Fibroblast of lung (primary cell): Measurements from ENCODE around the gene PPFIA2. TPM values are rescaled to one million over a fixed set of nuclear protein-coding genes. Genes with fewer than 3 reads are reported as not detected.

Experiments used
- DNase-seq, 2 donors: peaks; one replicate each; pipeline versions ENCODE4 v3.0.0 to v3.0.0-alpha.2; 2010; ENCODE audit warnings: low read depth in 2 of 2
- H2AFZ ChIP-seq: 2 replicates; pipeline ENCODE4 v1.5.1; 2012; ENCODE audit warnings: low read length, control low read depth, inconsistent platforms
- H3K27ac ChIP-seq: 2 replicates; pipeline ENCODE4 v1.5.1; 2011; ENCODE audit warnings: low read length, control low read depth; ENCODE audit not compliant: insufficient read depth
- H3K27me3 ChIP-seq: 2 replicates; pipeline ENCODE4 v1.5.1; 2011; ENCODE audit warnings: mild to moderate bottlenecking, low read length; ENCODE audit not compliant: control insufficient read depth, insufficient read depth
- H3K36me3 ChIP-seq: 2 replicates; pipeline ENCODE4 v1.5.1; 2011; ENCODE audit warnings: low read length; ENCODE audit not compliant: control insufficient read depth, insufficient read depth
- H3K4me1 ChIP-seq: 2 replicates; pipeline ENCODE4 v1.5.1; 2011; ENCODE audit warnings: low read length; ENCODE audit not compliant: control insufficient read depth, insufficient read depth; ENCODE audit errors: extremely low read depth
- H3K4me2 ChIP-seq: 2 replicates; pipeline ENCODE4 v1.5.1; 2011; ENCODE audit warnings: low read length, control low read depth; ENCODE audit not compliant: insufficient read depth; ENCODE audit errors: extremely low read depth
- H3K4me3 ChIP-seq, 4 experiments: fragments of 200-600 bp in 1 of 4; sonication (generic) in 1 of 4; replicated peaks in 1 of 4; 2 replicates each; pipeline ENCODE4 v1.5.1; 2011 to 2016; ENCODE audit warnings: low read length in 4 of 4, low read depth in 3 of 4, mild to moderate bottlenecking in 3 of 4, control low read depth in 2 of 4, inconsistent platforms in 1 of 4, mixed read lengths in 1 of 4; ENCODE audit not compliant: insufficient read depth in 1 of 4; ENCODE audit errors: control extremely low read depth in 1 of 4
- H3K79me2 ChIP-seq: 2 replicates; pipeline ENCODE4 v1.5.1; 2012; ENCODE audit warnings: mild to moderate bottlenecking, low read length, inconsistent platforms; ENCODE audit not compliant: control insufficient read depth, insufficient read depth
- H3K9ac ChIP-seq: 2 replicates; pipeline ENCODE4 v1.5.1; 2011; ENCODE audit warnings: mild to moderate bottlenecking, low read length, control low read depth; ENCODE audit not compliant: insufficient read depth
- H3K9me3 ChIP-seq: 2 replicates; pipeline ENCODE4 v1.5.1; 2012; ENCODE audit warnings: low read depth, low read length; ENCODE audit not compliant: control insufficient read depth, insufficient read depth
- H4K20me1 ChIP-seq: 2 replicates; pipeline ENCODE4 v1.5.1; 2011; ENCODE audit warnings: low read length; ENCODE audit not compliant: control insufficient read depth, insufficient read depth; ENCODE audit errors: extremely low read depth
- CTCF ChIP-seq, 2 donors: IDR thresholded peaks in 1 of 2; conservative IDR thresholded peaks in 1 of 2; 1 replicate in 1 of 2; 2 replicates in 1 of 2; pipeline ENCODE4 v1.5.1; 2011 to 2012; ENCODE audit warnings: low read length in 2 of 2, control low read depth in 1 of 2, inconsistent platforms in 1 of 2, low read depth in 1 of 2, mild to moderate bottlenecking in 1 of 2
- EZH2 ChIP-seq: IDR thresholded peaks from 2 replicates; pipeline ENCODE4 v1.5.1; 2012; ENCODE audit warnings: low read length, control low read depth, mild to moderate bottlenecking; ENCODE audit errors: missing control alignments
- polyA plus RNA-seq, 2 donors: library from polyadenylated mRNA; depleted of rRNA in 1 of 2; stranded (reverse) in 1 of 2; unstranded in 1 of 2; fragments of >200 nt; gene quantifications; 2 replicates each; pipeline ENCODE4 v1.2.1, GENCODE V29; 2011 to 2012; ENCODE audit warnings: missing spikeins in 1 of 2
- total RNA-seq: library from RNA; depleted of rRNA; stranded (reverse); fragments of >200 nt; gene quantifications from 2 replicates; pipeline ENCODE4 v1.2.1, GENCODE V29; 2014

Gene PPFIA2
- total and polyA plus RNA-seq, 2 donors (not counting 1 experiment from before 2014, with no cell fraction given): 0.54 to 2.1 TPM

GRCh38 chr12:81350309-81350708 is 408.8 kb downstream of the PPFIA2 start:
- DNase-seq: no peak
- Histone ChIP-seq H3K9me3 (no peaks in the 10 kb centered on the region), H3K4me3 (no peak overlapping the region), H3K27me3 (no peaks in the 10 kb centered on the region), H3K4me2 (no peak overlapping the region), H3K9ac (no peak overlapping the region), H4K20me1 (no peaks in the 10 kb centered on the region), H3K36me3 (no peaks in the 10 kb centered on the region), H3K4me1 (no peaks in the 10 kb centered on the region), H2AFZ (no peak overlapping the region), H3K27ac (no peak overlapping the region), H3K79me2 (no peaks in the 10 kb centered on the region)
- TF ChIP-seq EZH2: no peak
- no peak for TF ChIP-seq CTCF (conservative IDR thresholded peaks at IDR 0.05 in 1 of 2, IDR thresholded peaks at IDR 0.05 in 1 of 2; ENCODE audit: low read depth in 1 of 2, low read length in 2 of 2)

DNA sequence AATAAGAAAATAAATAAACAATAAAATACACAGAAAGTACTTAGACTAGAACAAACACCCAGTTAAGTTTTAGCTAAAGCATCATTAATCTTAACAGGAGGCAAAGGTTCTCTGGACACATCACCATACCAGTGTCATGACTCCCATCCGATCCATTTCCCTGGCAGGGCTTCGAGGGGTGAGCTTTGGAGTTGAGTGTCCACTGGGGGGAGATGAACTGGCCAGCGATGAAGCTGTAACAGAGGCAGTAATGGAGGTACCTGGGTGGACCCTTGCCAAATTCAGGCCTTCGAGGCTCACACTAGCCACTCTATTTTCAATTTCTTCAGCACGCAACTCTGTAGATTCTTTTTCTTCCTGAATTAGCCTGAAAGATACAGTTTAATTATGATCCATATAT is 411.7 kb downstream of the PPFIA2 start:
- Histone ChIP-seq H2AFZ (no peak overlapping the region), H3K4me2 (no peak overlapping the region), H3K27ac (no peak overlapping the region), H3K4me3 (no peak overlapping the region), H3K36me3 (no peaks in the 10 kb centered on the region), H3K9me3 (no peaks in the 10 kb centered on the region), H3K27me3 (no peaks in the 10 kb centered on the region), H3K9ac (no peak overlapping the region), H3K79me2 (no peaks in the 10 kb centered on the region), H3K4me1 (no peaks in the 10 kb centered on the region), H4K20me1 (no peaks in the 10 kb centered on the region)
- TF ChIP-seq CTCF (conservative IDR thresholded peaks at IDR 0.05 in 1 of 2, IDR thresholded peaks at IDR 0.05 in 1 of 2; ENCODE audit: low read depth in 1 of 2, low read length in 2 of 2) (no peak), EZH2 (no peak)
- no peak for DNase-seq

DNA sequence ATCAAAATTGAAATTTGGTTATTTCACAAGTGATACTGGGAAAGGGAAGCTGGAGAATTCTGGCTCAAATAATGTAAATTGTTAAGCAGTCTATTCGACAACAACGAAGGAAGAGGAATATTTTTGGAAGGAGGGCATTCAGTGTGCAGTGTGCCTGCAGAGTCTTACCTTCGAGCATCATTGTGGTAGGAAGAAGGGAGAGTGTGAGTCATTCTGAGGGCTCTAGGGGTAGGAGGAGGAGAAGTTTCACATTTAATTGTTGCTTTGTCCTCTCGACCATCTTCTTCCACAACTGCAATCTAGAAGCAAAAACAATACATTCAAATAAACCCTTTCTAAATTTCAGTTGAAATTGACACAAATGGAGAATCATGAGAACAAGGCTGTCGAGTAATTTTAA is 418.2 kb downstream of the PPFIA2 start:
- no peak overlapping the region for H2AFZ ChIP-seq
- H3K79me2 ChIP-seq: no peaks in the 10 kb centered on the region
- no peaks in the 10 kb centered on the region for H3K9me3 ChIP-seq
- TF ChIP-seq CTCF (conservative IDR thresholded peaks at IDR 0.05 in 1 of 2, IDR thresholded peaks at IDR 0.05 in 1 of 2; ENCODE audit: low read depth in 1 of 2, low read length in 2 of 2) (no peak), EZH2 (no peak)
- no peaks in the 10 kb centered on the region for H4K20me1 ChIP-seq
- H3K27me3 ChIP-seq: no peaks in the 10 kb centered on the region
- H3K4me2 ChIP-seq: no peak overlapping the region
- H3K4me1 ChIP-seq: no peaks in the 10 kb centered on the region
- no peak overlapping the region for H3K27ac ChIP-seq
- no peak overlapping the region for H3K4me3 ChIP-seq
- no peak overlapping the region for H3K9ac ChIP-seq
- no peaks in the 10 kb centered on the region for H3K36me3 ChIP-seq
- DNase-seq: no peak
